WTC11 (cell line): ENCODE measurements around the gene MRPL10. TPM values are rescaled to one million over a fixed set of nuclear protein-coding genes. Genes with fewer than 3 reads are reported as not detected.

Experiments used
- ATAC-seq: fragments of 200-7000 bp; cut with Tn5 transposase; 2 replicates; pipeline ENCODE4 v1.10.0; 2021; ENCODE audit warnings: mild to moderate bottlenecking, moderate library complexity
- CTCF ChIA-PET: fragments of 300-600 bp; sonication (Branson Sonifier 250); formaldehyde crosslinking; loops from one replicate; lab custom pipeline; 2021; ENCODE audit warnings: antibody characterized with exemption; lab: Charles Lee
- POLR2A ChIA-PET: fragments of 350-600 bp; sonication (Branson Sonifier 250); formaldehyde crosslinking; loops from one replicate; lab custom pipeline; 2021; ENCODE audit warnings: antibody characterized with exemption; lab: Charles Lee
- DNase-seq: peaks from one replicate; pipeline ENCODE4 v3.0.0; 2021; ENCODE audit warnings: low spot score
- H3K27ac Mint-ChIP-seq: 2 replicates; pipeline ENCODE4 v1.8.0; 2021; ENCODE audit warnings: mixed read lengths
- H3K27me3 Mint-ChIP-seq: 2 replicates; pipeline ENCODE4 v1.8.0; 2021; ENCODE audit warnings: low read depth, mild to moderate bottlenecking, moderate library complexity, mixed read lengths
- H3K36me3 Mint-ChIP-seq: 2 replicates; pipeline ENCODE4 v1.8.0; 2021; ENCODE audit warnings: mixed read lengths
- H3K4me1 Mint-ChIP-seq: 2 replicates; pipeline ENCODE4 v1.8.0; 2022; ENCODE audit warnings: mixed read lengths
- H3K4me3 Mint-ChIP-seq: 2 replicates; pipeline ENCODE4 v1.8.0; 2021; ENCODE audit warnings: mild to moderate bottlenecking, moderate library complexity, mixed read lengths
- H3K9me3 Mint-ChIP-seq: 2 replicates; pipeline ENCODE4 v1.8.0; 2021; ENCODE audit warnings: mixed read lengths
- ARID4B ChIP-seq: sonication (generic); formaldehyde crosslinking; IDR thresholded peaks from 2 replicates; pipeline ENCODE4 v1.8.0; 2023; ENCODE audit warnings: missing genetic modification reagents, mild to moderate bottlenecking, borderline replicate concordance
- FOXJ3 ChIP-seq: sonication (generic); formaldehyde crosslinking; IDR thresholded peaks from 2 replicates; pipeline ENCODE4 v1.9.0; 2021; ENCODE audit warnings: missing genetic modification reagents, mild to moderate bottlenecking, borderline replicate concordance
- NFYB ChIP-seq: sonication (generic); formaldehyde crosslinking; conservative IDR thresholded peaks from 2 replicates; pipeline ENCODE4 v1.8.0; 2022; ENCODE audit warnings: low read depth, missing genetic modification reagents
- NR2C2 ChIP-seq: sonication (generic); formaldehyde crosslinking; IDR thresholded peaks from 2 replicates; pipeline ENCODE4 v1.8.0; 2022; ENCODE audit warnings: mild to moderate bottlenecking, missing genetic modification reagents
- PRDM15 ChIP-seq: sonication (generic); formaldehyde crosslinking; IDR thresholded peaks from 2 replicates; pipeline ENCODE4 v1.8.0; 2022; ENCODE audit warnings: missing genetic modification reagents
- RORB ChIP-seq: fragments of 250-450 bp; sonication (Bioruptor Pico); IDR thresholded peaks from 2 replicates; pipeline ENCODE4 v1.9.0; 2021; ENCODE audit warnings: mild to moderate bottlenecking
- SMAD3 ChIP-seq: sonication (generic); formaldehyde crosslinking; IDR thresholded peaks from 2 replicates; pipeline ENCODE4 v1.8.0; 2022; ENCODE audit warnings: missing genetic modification reagents, mild to moderate bottlenecking, borderline replicate concordance
- ZNF281 ChIP-seq: sonication (generic); formaldehyde crosslinking; IDR thresholded peaks from 2 replicates; pipeline ENCODE4 v1.8.0; 2023; ENCODE audit warnings: mild to moderate bottlenecking, missing genetic modification reagents
- ZNF317 ChIP-seq: sonication (generic); formaldehyde crosslinking; IDR thresholded peaks from 2 replicates; pipeline ENCODE4 v1.8.1; 2023; ENCODE audit warnings: low read depth, mild to moderate bottlenecking, moderate library complexity, missing genetic modification reagents, borderline replicate concordance
- ZNF416 ChIP-seq: fragments of 250-450 bp; sonication (Bioruptor Pico); IDR thresholded peaks from 2 replicates; pipeline ENCODE4 v1.9.0; 2021; ENCODE audit warnings: mild to moderate bottlenecking, inconsistent platforms
- ZNF423 ChIP-seq: fragments of 250-450 bp; sonication (Bioruptor Pico); IDR thresholded peaks from 2 replicates; pipeline ENCODE4 v2.1.2; 2022; ENCODE audit warnings: mild to moderate bottlenecking, moderate library complexity
- total RNA-seq: library from RNA; stranded (reverse); gene quantifications from 3 replicates; pipeline ENCODE4 v1.2.3, GENCODE V29; 2021
- TF ChIP-seq, protein P1 (sequence below): sonication (generic); formaldehyde crosslinking; IDR thresholded peaks from 2 replicates; pipeline ENCODE4 v1.8.1; 2022; ENCODE audit warnings: mild to moderate bottlenecking, missing genetic modification reagents, moderate library complexity, borderline replicate concordance
- TF ChIP-seq, protein P2 (sequence below): fragments of 250-450 bp; sonication (Bioruptor Pico); IDR thresholded peaks from 2 replicates; pipeline ENCODE4 v2.1.2; 2022; ENCODE audit warnings: mild to moderate bottlenecking, moderate library complexity
- TF ChIP-seq, protein P3 (sequence below): fragments of 250-450 bp; sonication (Bioruptor Pico); IDR thresholded peaks from 2 replicates; pipeline ENCODE4 v1.9.0; 2021; ENCODE audit warnings: mild to moderate bottlenecking

MRPL10 gene
- total RNA-seq, 1 experiment from 2014 or later = 80.1 TPM

- H3K27ac Mint-ChIP-seq = no peak overlapping the region
- peaks cover 71% of the 10 kb centered on the region for H3K27me3 Mint-ChIP-seq
- H3K4me1 Mint-ChIP-seq = peaks cover 59% of the 10 kb centered on the region
- no peaks in the 10 kb centered on the region for H3K36me3 Mint-ChIP-seq
- DNase-seq (peak; percentile 51), ATAC-seq (peak; percentile 55)
- no peak for TF ChIP-seq NR2C2
- peak; percentile 83 for TF ChIP-seq ZNF423 (CRISPR knock-in tag)
- H3K9me3 Mint-ChIP-seq = no peaks in the 10 kb centered on the region
- ChIA-PET CTCF (interaction anchor here (1.0 to 8.7 kb wide), 10 partner anchors 9 to 69 kb away, joined by 3 to 94 read pairs (median 5); partner anchors contain the start of genes PNPO and SCRN2), POLR2A (interaction anchor here (0.7 to 1.3 kb wide), 3 partner anchors 9 to 23 kb away, joined by 3 to 5 read pairs (median 4); partner anchors contain the start of genes SP2 and SP6)
- H3K4me3 Mint-ChIP-seq = peak overlapping the region; percentile 70
These were observed 41.4 kb upstream of the MRPL10 start for GRCh38 chr17:47872651-47873161.

DNA sequence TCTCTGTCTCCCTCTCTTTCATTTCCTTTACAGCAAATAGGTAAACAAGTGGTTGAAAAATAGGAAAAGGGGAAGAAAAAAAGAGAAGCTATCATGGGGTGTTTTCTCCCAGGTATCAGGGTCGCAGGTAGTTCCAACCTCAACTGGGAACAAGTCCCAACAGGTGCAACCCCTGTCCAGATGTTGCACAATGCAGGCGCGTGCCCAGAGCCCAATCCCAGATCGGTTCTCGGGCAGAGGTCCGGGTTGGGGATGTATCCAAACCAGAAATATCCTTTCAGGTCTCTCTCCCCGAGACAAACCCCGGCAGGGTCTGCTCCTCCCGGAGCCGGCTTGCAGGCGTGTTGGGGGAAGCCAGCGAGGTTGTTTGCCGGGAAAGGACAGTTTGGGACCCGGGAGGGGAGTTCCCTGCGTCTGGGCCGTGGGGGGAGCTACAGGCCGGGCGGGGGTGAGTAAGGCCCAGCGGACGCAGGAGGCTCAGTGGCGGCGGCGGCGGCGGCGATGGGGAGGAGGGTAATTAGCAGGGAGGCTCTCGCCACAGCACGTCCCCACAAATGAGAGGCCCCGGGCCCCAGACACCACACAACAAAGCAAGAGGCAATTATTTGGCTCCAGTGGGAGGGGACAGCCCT lies 40.8 kb upstream of the MRPL10 start:
- Mint-ChIP-seq H3K4me1 (peaks cover 56% of the 10 kb centered on the region), H3K27me3 (peaks cover 75% of the 10 kb centered on the region), H3K27ac (no peak overlapping the region), H3K9me3 (no peaks in the 10 kb centered on the region), H3K36me3 (no peaks in the 10 kb centered on the region), H3K4me3 (peak overlapping the region; percentile 70)
- ChIA-PET CTCF (interaction anchor here (0.7 to 8.7 kb wide), 13 partner anchors 9 to 69 kb away, joined by 3 to 94 read pairs (median 5); partner anchors contain the start of genes PNPO, SCRN2 and SP6), POLR2A (interaction anchor here (0.6 to 1.3 kb wide), 4 partner anchors 14 to 789 kb away, joined by 3 to 5 read pairs (median 3); partner anchors contain the start of genes SP2 and SP6)
- peak; percentile 57 for ATAC-seq
- DNase-seq = peak; percentile 64
- TF ChIP-seq, protein P1, sequence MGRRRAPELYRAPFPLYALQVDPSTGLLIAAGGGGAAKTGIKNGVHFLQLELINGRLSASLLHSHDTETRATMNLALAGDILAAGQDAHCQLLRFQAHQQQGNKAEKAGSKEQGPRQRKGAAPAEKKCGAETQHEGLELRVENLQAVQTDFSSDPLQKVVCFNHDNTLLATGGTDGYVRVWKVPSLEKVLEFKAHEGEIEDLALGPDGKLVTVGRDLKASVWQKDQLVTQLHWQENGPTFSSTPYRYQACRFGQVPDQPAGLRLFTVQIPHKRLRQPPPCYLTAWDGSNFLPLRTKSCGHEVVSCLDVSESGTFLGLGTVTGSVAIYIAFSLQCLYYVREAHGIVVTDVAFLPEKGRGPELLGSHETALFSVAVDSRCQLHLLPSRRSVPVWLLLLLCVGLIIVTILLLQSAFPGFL = no peak
- TF ChIP-seq PRDM15 (CRISPR knock-in tag) (no peak), SMAD3 (CRISPR knock-in tag) (no peak), ZNF281 (no peak), ZNF317 (CRISPR knock-in tag) (no peak), ARID4B (CRISPR knock-in tag) (no peak), ZNF416 (CRISPR knock-in tag) (no peak), NR2C2 (no peak), FOXJ3 (no peak), NFYB (CRISPR knock-in tag) (no peak), RORB (CRISPR knock-in tag) (no peak)
- TF ChIP-seq, protein P2, sequence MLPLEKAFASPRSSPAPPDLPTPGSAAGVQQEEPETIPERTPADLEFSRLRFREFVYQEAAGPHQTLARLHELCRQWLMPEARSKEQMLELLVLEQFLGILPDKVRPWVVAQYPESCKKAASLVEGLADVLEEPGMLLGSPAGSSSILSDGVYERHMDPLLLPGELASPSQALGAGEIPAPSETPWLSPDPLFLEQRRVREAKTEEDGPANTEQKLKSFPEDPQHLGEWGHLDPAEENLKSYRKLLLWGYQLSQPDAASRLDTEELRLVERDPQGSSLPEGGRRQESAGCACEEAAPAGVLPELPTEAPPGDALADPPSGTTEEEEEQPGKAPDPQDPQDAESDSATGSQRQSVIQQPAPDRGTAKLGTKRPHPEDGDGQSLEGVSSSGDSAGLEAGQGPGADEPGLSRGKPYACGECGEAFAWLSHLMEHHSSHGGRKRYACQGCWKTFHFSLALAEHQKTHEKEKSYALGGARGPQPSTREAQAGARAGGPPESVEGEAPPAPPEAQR (CRISPR knock-in tag) = no peak
- TF ChIP-seq, protein P3, sequence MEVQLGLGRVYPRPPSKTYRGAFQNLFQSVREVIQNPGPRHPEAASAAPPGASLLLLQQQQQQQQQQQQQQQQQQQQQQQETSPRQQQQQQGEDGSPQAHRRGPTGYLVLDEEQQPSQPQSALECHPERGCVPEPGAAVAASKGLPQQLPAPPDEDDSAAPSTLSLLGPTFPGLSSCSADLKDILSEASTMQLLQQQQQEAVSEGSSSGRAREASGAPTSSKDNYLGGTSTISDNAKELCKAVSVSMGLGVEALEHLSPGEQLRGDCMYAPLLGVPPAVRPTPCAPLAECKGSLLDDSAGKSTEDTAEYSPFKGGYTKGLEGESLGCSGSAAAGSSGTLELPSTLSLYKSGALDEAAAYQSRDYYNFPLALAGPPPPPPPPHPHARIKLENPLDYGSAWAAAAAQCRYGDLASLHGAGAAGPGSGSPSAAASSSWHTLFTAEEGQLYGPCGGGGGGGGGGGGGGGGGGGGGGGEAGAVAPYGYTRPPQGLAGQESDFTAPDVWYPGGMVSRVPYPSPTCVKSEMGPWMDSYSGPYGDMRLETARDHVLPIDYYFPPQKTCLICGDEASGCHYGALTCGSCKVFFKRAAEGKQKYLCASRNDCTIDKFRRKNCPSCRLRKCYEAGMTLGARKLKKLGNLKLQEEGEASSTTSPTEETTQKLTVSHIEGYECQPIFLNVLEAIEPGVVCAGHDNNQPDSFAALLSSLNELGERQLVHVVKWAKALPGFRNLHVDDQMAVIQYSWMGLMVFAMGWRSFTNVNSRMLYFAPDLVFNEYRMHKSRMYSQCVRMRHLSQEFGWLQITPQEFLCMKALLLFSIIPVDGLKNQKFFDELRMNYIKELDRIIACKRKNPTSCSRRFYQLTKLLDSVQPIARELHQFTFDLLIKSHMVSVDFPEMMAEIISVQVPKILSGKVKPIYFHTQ (CRISPR knock-in tag) = no peak
